B cell (primary cell): Measurements from ENCODE around the gene CHST1. TPM values are rescaled to one million over a fixed set of nuclear protein-coding genes. Genes with fewer than 3 reads are reported as not detected.

Experiments
- ATAC-seq: fragments of 200-7000 bp; cut with Tn5 transposase; one replicate; pipeline ENCODE4 v1.10.0; 2021; ENCODE audit warnings: low read depth, mild to moderate bottlenecking, moderate number of reproducible peaks, moderate library complexity
- CTCF ChIA-PET: fragments of 350-600 bp; sonication (Branson Sonifier 250); formaldehyde crosslinking; loops from one replicate; lab custom pipeline; 2021; ENCODE audit warnings: antibody characterized with exemption, inconsistent platforms; lab: Charles Lee
- POLR2A ChIA-PET: fragments of 350-600 bp; sonication (Branson Sonifier 250); formaldehyde crosslinking; loops from one replicate; lab custom pipeline; 2021; ENCODE audit warnings: antibody characterized with exemption; lab: Charles Lee
- DNase-seq: peaks from one replicate; pipeline ENCODE4 v3.0.0; 2013
- H2AFZ ChIP-seq: 2 replicates; pipeline ENCODE4 v1.6.1; 2012; ENCODE audit warnings: mild to moderate bottlenecking, low read depth, low read length; ENCODE audit not compliant: insufficient read depth, poor library complexity, severe bottlenecking
- H3K27ac ChIP-seq, 2 donors: 1 replicate in 1 of 2; 2 replicates in 1 of 2; pipeline ENCODE4 v1.5.1; 2012 to 2013; ENCODE audit warnings: low read length in 2 of 2, mild to moderate bottlenecking in 2 of 2, moderate library complexity in 1 of 2
- H3K27me3 ChIP-seq, 4 experiments: fragments of 200-600 bp in 1 of 4; sonication (generic) in 1 of 4; replicated peaks in 1 of 4; 1 replicate in 2 of 4; 2 replicates in 2 of 4; pipeline versions ENCODE4 v1.6.1 to v1.7.0; 2013 to 2016; ENCODE audit warnings: low read length in 3 of 4, mild to moderate bottlenecking in 2 of 4, mixed read lengths in 1 of 4, moderate library complexity in 1 of 4; ENCODE audit not compliant: insufficient read depth in 4 of 4, control insufficient read depth in 3 of 4; ENCODE audit errors: control extremely low read depth in 1 of 4
- H3K36me3 ChIP-seq, 2 experiments: replicated peaks in 1 of 2; 1 replicate in 1 of 2; 2 replicates in 1 of 2; pipeline versions ENCODE4 v1.6.1 to v1.7.1; 2013; ENCODE audit warnings: low read length in 1 of 2; ENCODE audit not compliant: insufficient read depth in 2 of 2, control insufficient read depth in 1 of 2; ENCODE audit errors: control extremely low read depth in 1 of 2, extremely low read depth in 1 of 2
- H3K4me1 ChIP-seq, 2 donors: fragments of 200-600 bp in 1 of 2; sonication (generic) in 1 of 2; 1 replicate in 1 of 2; 2 replicates in 1 of 2; pipeline versions ENCODE4 v1.5.1 to v1.6.1; 2013 to 2017; ENCODE audit warnings: low read length in 2 of 2; ENCODE audit not compliant: control insufficient read depth in 2 of 2, insufficient read depth in 2 of 2
- H3K4me2 ChIP-seq: replicated peaks from 2 replicates; pipeline ENCODE3; 2012; ENCODE audit warnings: mild to moderate bottlenecking, low read depth, low read length; ENCODE audit not compliant: poor library complexity, severe bottlenecking
- H3K4me3 ChIP-seq, 5 experiments: fragments of 200-600 bp in 1 of 5; sonication (generic) in 1 of 5; 1 replicate in 3 of 5; 2 replicates in 2 of 5; pipeline versions ENCODE4 v1.5.1 to v1.7.0; 2011 to 2016; ENCODE audit warnings: low read length in 4 of 5, mild to moderate bottlenecking in 4 of 5, low read depth in 2 of 5, control low read depth in 1 of 5, moderate library complexity in 1 of 5; ENCODE audit not compliant: insufficient read depth in 1 of 5; ENCODE audit errors: control extremely low read depth in 1 of 5, extremely low read depth in 1 of 5
- H3K79me2 ChIP-seq: fragments of 200-600 bp; sonication (generic); one replicate; pipeline ENCODE4 v1.6.0; 2016; ENCODE audit warnings: low read length; ENCODE audit not compliant: control insufficient read depth, insufficient read depth
- H3K9ac ChIP-seq: fragments of 200-600 bp; sonication (generic); 2 replicates; pipeline ENCODE4 v1.6.1; 2017; ENCODE audit warnings: mild to moderate bottlenecking, low read length, moderate library complexity
- H3K9me3 ChIP-seq, 3 donors: one replicate each; pipeline versions ENCODE4 v1.6.1 to v1.7.1; 2013; ENCODE audit warnings: low read length in 2 of 3; ENCODE audit not compliant: control insufficient read depth in 2 of 3, insufficient read depth in 1 of 3; ENCODE audit errors: control extremely low read depth in 1 of 3
- H4K20me1 ChIP-seq: 2 replicates; pipeline ENCODE4 v1.6.0; 2012; ENCODE audit warnings: mild to moderate bottlenecking, low read length; ENCODE audit not compliant: insufficient read depth, control insufficient read depth, poor library complexity, severe bottlenecking
- H3K27ac Mint-ChIP-seq: one replicate; pipeline ENCODE4 v1.8.0; 2021; ENCODE audit warnings: mixed read lengths
- H3K27me3 Mint-ChIP-seq: one replicate; pipeline ENCODE4 v1.8.0; 2021; ENCODE audit warnings: mixed read lengths
- H3K4me1 Mint-ChIP-seq: one replicate; pipeline ENCODE4 v1.8.0; 2021; ENCODE audit warnings: mixed read lengths
- H3K4me3 Mint-ChIP-seq: one replicate; pipeline ENCODE4 v1.8.0; 2021; ENCODE audit warnings: mixed read lengths
- H3K9me3 Mint-ChIP-seq: one replicate; pipeline ENCODE4 v1.8.0; 2022; ENCODE audit warnings: mixed read lengths; ENCODE audit not compliant: insufficient read depth
- CTCF ChIP-seq: fragments of 200-600 bp; IDR thresholded peaks from one replicate; pipeline ENCODE4 v1.8.0; 2022; ENCODE audit warnings: antibody characterized with exemption, mild to moderate bottlenecking
- EZH2 ChIP-seq: IDR thresholded peaks from 2 replicates; pipeline ENCODE4 v1.6.1; 2012; ENCODE audit warnings: borderline replicate concordance, low read depth, mild to moderate bottlenecking, moderate library complexity, low read length; ENCODE audit not compliant: insufficient read depth, poor library complexity, severe bottlenecking
- WGBS: methylation state at CpG from one replicate; pipeline ENCODE4 v1.1.5; 2013; ENCODE audit warnings: missing lambda C conversion rate; ENCODE audit not compliant: insufficient coverage; 5-methylcytosine and 5-hydroxymethylcytosine counted together
- intact Hi-C: fragments of 100-400 bp; cut with micrococcal nuclease; formaldehyde crosslinking; loops from one replicate; pipeline ENCODE4 v1.10.0; 2022
- polyA plus RNA-seq: library from polyadenylated mRNA; depleted of rRNA; stranded (reverse); fragments of >200 nt; gene quantifications from 2 replicates; pipeline ENCODE4 v1.2.3, GENCODE V29; 2012
- total RNA-seq, 2 donors: library from RNA; stranded (reverse); fragments of 120-200 nt in 1 of 2; gene quantifications; 1 replicate in 1 of 2; 2 replicates in 1 of 2; pipeline versions ENCODE4 v1.2.3 to v1.2.4, GENCODE V29; 2013 to 2022

CHST1 gene
- total and polyA plus RNA-seq, 2 donors (not counting 1 experiment from before 2014, with no cell fraction given) = not detected

GRCh38 chr11:45620243-45620642, 45.2 kb downstream of the CHST1 start:
- POLR2A ChIA-PET = no interaction called here
- H3K27ac Mint-ChIP-seq = no peak overlapping the region
- intact Hi-C loops = no loop called here
- no peak for TF ChIP-seq CTCF
- TF ChIP-seq EZH2 = no peak
- peaks cover 0 to 25% (median 0%) of the 10 kb centered on the region in 4 experiments for H3K27me3 ChIP-seq
- no peaks in the 10 kb centered on the region for H3K79me2 ChIP-seq
- H3K36me3 ChIP-seq = no peaks in the 10 kb centered on the region
- no peaks in the 10 kb centered on the region for H3K4me1 Mint-ChIP-seq
- H3K4me3 ChIP-seq = no peak overlapping the region
- CTCF ChIA-PET = no interaction called here
- H3K27ac ChIP-seq = no peak overlapping the region
- no peak for ATAC-seq
- H3K4me3 Mint-ChIP-seq = no peak overlapping the region
- no peak for DNase-seq
- H3K9me3 ChIP-seq = peaks cover 0 to 28% (median 9%) of the 10 kb centered on the region in 3 donors
- H3K27me3 Mint-ChIP-seq = peaks cover 30% of the 10 kb centered on the region
- H3K4me2 ChIP-seq = no peak overlapping the region
- H3K4me1 ChIP-seq = no peaks in the 10 kb centered on the region
- H2AFZ ChIP-seq = no peak overlapping the region
- H3K9ac ChIP-seq = no peak overlapping the region
- H4K20me1 ChIP-seq = no peaks in the 10 kb centered on the region
- peaks cover 2% of the 10 kb centered on the region for H3K9me3 Mint-ChIP-seq
- 85% methylated on average over 3 of the region's 3 CpGs for WGBS

- H3K4me1 Mint-ChIP-seq = no peaks in the 10 kb centered on the region
- peaks cover 0 to 23% (median 0%) of the 10 kb centered on the region in 4 experiments for H3K27me3 ChIP-seq
- no peak overlapping the region for H3K4me2 ChIP-seq
- no peaks in the 10 kb centered on the region for H4K20me1 ChIP-seq
- POLR2A ChIA-PET = no interaction called here
- CTCF ChIA-PET = no interaction called here
- intact Hi-C loops = no loop called here
- H3K27ac ChIP-seq = no peak overlapping the region
- no peak for TF ChIP-seq EZH2
- TF ChIP-seq CTCF = no peak
- ATAC-seq (no peak), DNase-seq (no peak)
- H3K9me3 ChIP-seq = peaks cover 0 to 26% (median 9%) of the 10 kb centered on the region in 3 donors
- no peak overlapping the region for H2AFZ ChIP-seq
- no peaks in the 10 kb centered on the region for H3K79me2 ChIP-seq
- H3K4me1 ChIP-seq = no peaks in the 10 kb centered on the region
- H3K27me3 Mint-ChIP-seq = peaks cover 25% of the 10 kb centered on the region
- H3K4me3 ChIP-seq = no peak overlapping the region
- H3K27ac Mint-ChIP-seq = no peak overlapping the region
- H3K9me3 Mint-ChIP-seq = peaks cover 2% of the 10 kb centered on the region
- H3K9ac ChIP-seq = no peak overlapping the region
- no peak overlapping the region for H3K4me3 Mint-ChIP-seq
- no peaks in the 10 kb centered on the region for H3K36me3 ChIP-seq
Measured at GRCh38 chr11:45618897-45619296, 46.5 kb downstream of the CHST1 start.
